Measurements from ENCODE around the gene SLC5A1. TPM values are rescaled to one million over a fixed set of nuclear protein-coding genes. Genes with fewer than 3 reads are reported as not detected.
A peak's percentile ranks its signal among the peaks of the same experiment; 100 is the strongest.

Gene SLC5A1
- total and polyA plus RNA-seq, 2 experiments from 2014 or later: 0.03 TPM; not detected in 1

- Histone ChIP-seq H3K36me3 (ENCODE audit: insufficient read depth) (no peaks in the 10 kb centered on the region), H3K4me3 (no peak overlapping the region), H2AFZ (no peak overlapping the region), H3K27me3 (ENCODE audit: insufficient read depth) (no peaks in the 10 kb centered on the region), H3K27ac (ENCODE audit: low read depth) (no peak overlapping the region), H3F3A (replicated peaks; ENCODE audit: low read depth) (no peaks in the 10 kb centered on the region), H3K4me2 (no peak overlapping the region), H3K4me1 (ENCODE audit: insufficient read depth) (no peaks in the 10 kb centered on the region), H3K79me2 (replicated peaks; ENCODE audit: insufficient read depth) (no peaks in the 10 kb centered on the region), H4K20me1 (replicated peaks; ENCODE audit: insufficient read depth) (no peaks in the 10 kb centered on the region), H3K9me2 (ENCODE audit: insufficient read depth) (no peaks in the 10 kb centered on the region)
- DNase-seq (ENCODE audit: low spot score) (no peak), ATAC-seq (peak; percentile 31)
- Mint-ChIP-seq H3K4me3 (no peak overlapping the region), H3K9me3 (no peaks in the 10 kb centered on the region), H3K27ac (no peak overlapping the region), H3K4me1 (0 out of 3 replicates have a peak, but pooled peaks cover 2% of the 10 kb centered on the region), H3K27me3 (ENCODE audit: insufficient read depth, low read depth, poor library complexity) (peaks cover 3% of the 10 kb centered on the region), H3K36me3 (ENCODE audit: low read depth) (no peaks in the 10 kb centered on the region)
- TF ChIP-seq ZNF114 (CRISPR knock-in tag; IDR thresholded peaks at IDR 0.05) (no peak), CTCF (conservative IDR thresholded peaks at IDR 0.05; ENCODE audit: low read depth in 2 of 2) (no peak), NANOG (IDR thresholded peaks at IDR 0.05; ENCODE audit: borderline replicate concordance) (no peak), ZNF331 (CRISPR knock-in tag; IDR thresholded peaks at IDR 0.05; ENCODE audit: low read depth) (no peak), POLR2AphosphoS5 (IDR thresholded peaks at IDR 0.05; ENCODE audit: low read depth) (no peak), EZH2 (IDR thresholded peaks at IDR 0.05; ENCODE audit: low read depth, unreplicated experiment) (no peak), JUNB (IDR thresholded peaks at IDR 0.05; ENCODE audit: unreplicated experiment) (no peak), REST (IDR thresholded peaks at IDR 0.05; ENCODE audit: unreplicated experiment) (no peak), ETS1 (IDR thresholded peaks at IDR 0.05) (no peak), CREB1 (CRISPR knock-in tag; IDR thresholded peaks at IDR 0.05; ENCODE audit: low read depth) (no peak), EZH2phosphoT487 (IDR thresholded peaks at IDR 0.05; ENCODE audit: unreplicated experiment) (no peak), ZNF462 (CRISPR knock-in tag; IDR thresholded peaks at IDR 0.05) (no peak), STAT1 (IDR thresholded peaks at IDR 0.05; ENCODE audit: unreplicated experiment) (no peak)
Measured at GRCh38 chr22:32043391-32043790, 330 bp downstream of the SLC5A1 start.

Data from GM23338 (cell line).